GM23338 (cell line): Measurements from ENCODE around the gene CNOT8.

Experiments used
- CREB1 ChIP-seq: fragments of 250-450 bp; sonication (Bioruptor Pico); IDR thresholded peaks from 2 replicates; pipeline ENCODE4 v1.5.0; 2020; ENCODE audit warnings: low read depth, mild to moderate bottlenecking, moderate library complexity
- EZH2 ChIP-seq: fragments of 200-600 bp; sonication (generic); IDR thresholded peaks from one replicate; pipeline ENCODE4 v1.8.0; 2017; ENCODE audit warnings: antibody characterized with exemption, mild to moderate bottlenecking, low read depth; ENCODE audit not compliant: unreplicated experiment
- EZH2phosphoT487 ChIP-seq: fragments of 200-600 bp; sonication (generic); IDR thresholded peaks from one replicate; pipeline ENCODE4 v1.8.1; 2018; ENCODE audit warnings: antibody characterized with exemption; ENCODE audit not compliant: unreplicated experiment
- JUNB ChIP-seq: IDR thresholded peaks from one replicate; pipeline ENCODE4 v1.6.1; 2016; ENCODE audit warnings: antibody characterized with exemption; ENCODE audit not compliant: unreplicated experiment
- NANOG ChIP-seq: IDR thresholded peaks from 2 replicates; pipeline ENCODE4 v1.6.1; 2016; ENCODE audit warnings: antibody characterized with exemption, borderline replicate concordance
- POLR2AphosphoS5 ChIP-seq: IDR thresholded peaks from 2 replicates; pipeline ENCODE4 v1.6.1; 2016; ENCODE audit warnings: antibody characterized with exemption, low read depth
- TF ChIP-seq, protein P1 (sequence below), 2 experiments: fragments of 200-600 bp in 1 of 2; sonication (generic) in 1 of 2; conservative IDR thresholded peaks; 2 replicates each; pipeline versions ENCODE4 v1.5.1 to v1.6.1; 2016 to 2017; ENCODE audit warnings: antibody characterized with exemption in 2 of 2, low read depth in 2 of 2, mild to moderate bottlenecking in 2 of 2, moderate library complexity in 1 of 2
- TF ChIP-seq, protein P2 (sequence below): IDR thresholded peaks from one replicate; pipeline ENCODE4 v1.6.1; 2018; ENCODE audit warnings: antibody characterized with exemption; ENCODE audit not compliant: unreplicated experiment

DNA sequence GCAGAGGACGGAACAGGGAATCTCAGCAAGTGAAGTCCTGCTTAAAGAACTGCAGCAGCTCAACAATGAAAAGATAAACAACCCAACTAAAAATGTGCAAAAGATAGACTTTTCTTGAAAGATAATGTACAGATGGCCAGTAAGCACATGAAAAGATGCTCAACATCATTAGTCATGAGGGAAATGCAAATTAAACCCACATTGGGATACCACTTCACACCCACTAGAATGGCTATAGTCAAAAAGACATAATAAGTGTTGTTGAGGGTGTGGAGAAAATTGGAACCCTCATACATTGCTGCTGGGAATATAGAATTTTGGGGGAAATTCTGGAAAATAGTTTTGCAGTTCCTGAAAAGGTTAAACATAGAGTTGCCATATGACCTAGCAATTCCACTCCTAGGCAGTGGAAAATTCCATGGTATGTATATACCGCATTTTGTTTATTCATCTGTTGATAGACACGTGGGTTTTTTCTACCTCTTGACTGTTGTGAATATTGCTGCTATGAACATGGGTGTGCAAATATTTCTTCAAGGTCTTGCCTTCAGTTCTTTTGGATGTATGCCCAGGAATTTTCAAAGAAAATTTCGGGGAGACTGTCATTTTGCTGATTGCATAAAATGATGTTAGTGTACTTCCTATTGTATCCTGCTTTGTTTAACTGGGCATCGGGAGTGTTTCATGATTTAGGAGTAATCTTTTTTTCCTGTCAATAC lies 7.2 kb downstream of the CNOT8 start:
- TF ChIP-seq, protein P1, sequence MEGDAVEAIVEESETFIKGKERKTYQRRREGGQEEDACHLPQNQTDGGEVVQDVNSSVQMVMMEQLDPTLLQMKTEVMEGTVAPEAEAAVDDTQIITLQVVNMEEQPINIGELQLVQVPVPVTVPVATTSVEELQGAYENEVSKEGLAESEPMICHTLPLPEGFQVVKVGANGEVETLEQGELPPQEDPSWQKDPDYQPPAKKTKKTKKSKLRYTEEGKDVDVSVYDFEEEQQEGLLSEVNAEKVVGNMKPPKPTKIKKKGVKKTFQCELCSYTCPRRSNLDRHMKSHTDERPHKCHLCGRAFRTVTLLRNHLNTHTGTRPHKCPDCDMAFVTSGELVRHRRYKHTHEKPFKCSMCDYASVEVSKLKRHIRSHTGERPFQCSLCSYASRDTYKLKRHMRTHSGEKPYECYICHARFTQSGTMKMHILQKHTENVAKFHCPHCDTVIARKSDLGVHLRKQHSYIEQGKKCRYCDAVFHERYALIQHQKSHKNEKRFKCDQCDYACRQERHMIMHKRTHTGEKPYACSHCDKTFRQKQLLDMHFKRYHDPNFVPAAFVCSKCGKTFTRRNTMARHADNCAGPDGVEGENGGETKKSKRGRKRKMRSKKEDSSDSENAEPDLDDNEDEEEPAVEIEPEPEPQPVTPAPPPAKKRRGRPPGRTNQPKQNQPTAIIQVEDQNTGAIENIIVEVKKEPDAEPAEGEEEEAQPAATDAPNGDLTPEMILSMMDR (conservative IDR thresholded peaks at IDR 0.05; ENCODE audit: low read depth in 2 of 2), result no peak
- TF ChIP-seq EZH2phosphoT487, result no peak
- no peak for TF ChIP-seq EZH2
- TF ChIP-seq, protein P2, sequence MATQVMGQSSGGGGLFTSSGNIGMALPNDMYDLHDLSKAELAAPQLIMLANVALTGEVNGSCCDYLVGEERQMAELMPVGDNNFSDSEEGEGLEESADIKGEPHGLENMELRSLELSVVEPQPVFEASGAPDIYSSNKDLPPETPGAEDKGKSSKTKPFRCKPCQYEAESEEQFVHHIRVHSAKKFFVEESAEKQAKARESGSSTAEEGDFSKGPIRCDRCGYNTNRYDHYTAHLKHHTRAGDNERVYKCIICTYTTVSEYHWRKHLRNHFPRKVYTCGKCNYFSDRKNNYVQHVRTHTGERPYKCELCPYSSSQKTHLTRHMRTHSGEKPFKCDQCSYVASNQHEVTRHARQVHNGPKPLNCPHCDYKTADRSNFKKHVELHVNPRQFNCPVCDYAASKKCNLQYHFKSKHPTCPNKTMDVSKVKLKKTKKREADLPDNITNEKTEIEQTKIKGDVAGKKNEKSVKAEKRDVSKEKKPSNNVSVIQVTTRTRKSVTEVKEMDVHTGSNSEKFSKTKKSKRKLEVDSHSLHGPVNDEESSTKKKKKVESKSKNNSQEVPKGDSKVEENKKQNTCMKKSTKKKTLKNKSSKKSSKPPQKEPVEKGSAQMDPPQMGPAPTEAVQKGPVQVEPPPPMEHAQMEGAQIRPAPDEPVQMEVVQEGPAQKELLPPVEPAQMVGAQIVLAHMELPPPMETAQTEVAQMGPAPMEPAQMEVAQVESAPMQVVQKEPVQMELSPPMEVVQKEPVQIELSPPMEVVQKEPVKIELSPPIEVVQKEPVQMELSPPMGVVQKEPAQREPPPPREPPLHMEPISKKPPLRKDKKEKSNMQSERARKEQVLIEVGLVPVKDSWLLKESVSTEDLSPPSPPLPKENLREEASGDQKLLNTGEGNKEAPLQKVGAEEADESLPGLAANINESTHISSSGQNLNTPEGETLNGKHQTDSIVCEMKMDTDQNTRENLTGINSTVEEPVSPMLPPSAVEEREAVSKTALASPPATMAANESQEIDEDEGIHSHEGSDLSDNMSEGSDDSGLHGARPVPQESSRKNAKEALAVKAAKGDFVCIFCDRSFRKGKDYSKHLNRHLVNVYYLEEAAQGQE, result no peak
- no peak for TF ChIP-seq POLR2AphosphoS5
- no peak for TF ChIP-seq JUNB
- TF ChIP-seq CREB1, result no peak
- no peak for TF ChIP-seq NANOG
